AG08396 (cell line): ENCODE data around the gene KRTAP12-2.
"Not testable (repeated sequence)": the region's sequence is repeated elsewhere in the genome, so short reads cannot be mapped to it uniquely, and the experiment has no call there.

Experiments used
- DNase-seq: peaks from one replicate; pipeline ENCODE4 v3.0.0; 2012; ENCODE audit warnings: low spot score, mixed read lengths

KRTAP12-2 gene

DNA sequence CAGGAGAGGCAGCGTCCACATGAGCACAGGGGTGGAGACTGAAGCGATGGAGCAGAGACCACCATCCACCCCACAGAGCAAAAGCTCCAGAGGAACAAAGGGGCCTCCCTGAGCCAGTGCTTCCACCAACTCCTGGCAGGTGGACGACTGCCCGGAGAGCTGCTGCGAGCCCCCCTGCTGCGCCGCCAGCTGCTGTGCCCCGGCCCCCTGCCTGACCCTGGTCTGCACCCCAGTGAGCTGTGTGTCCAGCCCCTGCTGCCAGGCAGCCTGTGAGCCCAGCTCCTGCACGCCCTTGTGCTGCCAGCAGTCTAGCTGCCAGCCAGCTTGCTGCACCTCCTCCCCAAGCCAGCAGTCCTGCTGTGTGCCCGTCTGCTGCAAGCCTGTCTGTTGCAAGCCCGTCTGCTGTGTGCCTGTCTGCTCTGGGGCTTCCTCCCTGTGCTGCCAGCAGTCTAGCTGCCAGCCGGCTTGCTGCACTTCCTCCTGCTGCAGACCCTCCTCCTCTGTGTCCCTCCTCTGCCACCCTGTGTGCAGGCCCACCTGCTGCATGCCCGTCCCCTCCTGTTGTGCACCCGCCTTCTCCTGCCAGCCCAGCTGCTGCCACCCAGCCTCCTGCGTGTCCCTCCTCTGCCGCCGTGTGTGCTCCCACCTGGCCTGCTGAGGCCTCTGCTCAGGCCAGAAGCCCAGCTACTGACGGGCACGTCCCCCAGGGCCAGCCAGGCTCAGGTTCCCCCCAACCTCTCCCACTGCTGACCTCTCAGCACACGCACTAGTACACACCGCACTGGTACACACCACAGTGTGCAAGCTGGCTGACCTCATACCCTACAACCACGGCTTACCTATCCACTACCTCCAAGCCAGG, 35.6 kb upstream of the KRTAP12-2 start:
- DNase-seq = no peak

- no peak for DNase-seq
Observed at GRCh38 chr21:44701541-44701940, 34.8 kb upstream of the KRTAP12-2 start.

DNA sequence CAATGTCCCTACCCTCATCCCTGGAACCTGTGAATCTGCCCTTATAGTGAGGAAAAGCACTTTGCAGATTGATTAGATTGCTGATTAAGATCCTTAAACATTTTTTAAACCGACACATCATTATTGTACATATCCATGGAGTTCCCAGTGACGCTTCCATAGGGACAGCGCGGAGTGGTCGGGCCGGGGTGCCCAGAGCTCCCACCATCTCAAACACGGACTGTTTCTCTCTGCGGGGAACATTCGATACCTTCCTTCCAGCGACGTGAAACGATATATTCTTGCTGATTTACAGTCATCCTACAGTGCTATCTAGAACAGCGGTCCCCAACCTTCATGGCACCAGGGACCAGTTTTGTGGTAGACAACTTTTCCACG, 34.3 kb upstream of the KRTAP12-2 start:
- no peak for DNase-seq

DNA sequence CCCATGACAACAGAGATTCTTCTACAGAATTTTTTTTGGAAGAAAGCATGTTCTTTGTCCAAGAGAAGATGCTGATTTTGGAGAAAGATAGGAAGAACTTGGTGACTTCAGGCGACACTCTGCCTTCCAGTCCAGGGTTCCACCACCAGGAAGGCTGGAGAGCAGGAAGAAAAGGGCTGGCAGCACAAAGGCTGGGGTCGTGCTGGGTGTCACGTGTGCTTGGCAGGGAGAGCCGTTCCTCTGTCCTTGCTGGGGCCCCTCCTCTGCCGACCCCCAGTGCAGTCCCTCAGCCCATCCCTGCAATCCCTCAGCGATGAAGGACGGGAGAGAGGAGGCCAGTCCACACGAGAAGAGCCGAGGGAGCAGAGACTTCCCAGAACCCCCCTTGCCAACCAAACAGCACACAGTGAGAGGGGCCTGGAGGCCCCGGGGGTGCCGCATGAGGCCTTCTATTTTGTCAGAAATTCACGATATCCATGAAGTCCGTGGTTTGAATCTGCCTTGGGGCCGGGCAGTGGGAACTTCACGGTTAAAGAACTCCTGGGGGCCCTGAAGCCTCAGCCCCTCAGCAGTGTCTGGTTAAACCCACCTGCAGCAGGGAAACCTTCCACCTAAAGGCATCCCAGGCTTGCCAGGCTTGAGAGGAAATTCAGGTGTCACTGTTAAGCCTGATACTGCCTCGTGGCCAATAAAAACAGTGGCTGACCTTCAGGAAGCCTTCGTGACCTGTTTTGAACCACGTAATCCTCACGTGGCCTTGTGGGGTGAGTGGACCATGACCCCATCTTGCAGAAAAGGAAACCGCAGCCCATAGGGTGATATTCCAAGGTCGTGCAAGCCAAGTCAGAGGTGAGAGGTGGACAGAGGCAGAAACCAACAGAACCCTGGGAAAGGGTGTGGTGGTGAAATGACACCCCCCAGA, 33.6 kb upstream of the KRTAP12-2 start:
- no peak for DNase-seq

GRCh38 chr21:44699502-44700001, 32.8 kb upstream of the KRTAP12-2 start:
- no peak for DNase-seq

- DNase-seq = no peak
Observed at GRCh38 chr21:44697811-44698734, 31.3 kb upstream of the KRTAP12-2 start.

DNA sequence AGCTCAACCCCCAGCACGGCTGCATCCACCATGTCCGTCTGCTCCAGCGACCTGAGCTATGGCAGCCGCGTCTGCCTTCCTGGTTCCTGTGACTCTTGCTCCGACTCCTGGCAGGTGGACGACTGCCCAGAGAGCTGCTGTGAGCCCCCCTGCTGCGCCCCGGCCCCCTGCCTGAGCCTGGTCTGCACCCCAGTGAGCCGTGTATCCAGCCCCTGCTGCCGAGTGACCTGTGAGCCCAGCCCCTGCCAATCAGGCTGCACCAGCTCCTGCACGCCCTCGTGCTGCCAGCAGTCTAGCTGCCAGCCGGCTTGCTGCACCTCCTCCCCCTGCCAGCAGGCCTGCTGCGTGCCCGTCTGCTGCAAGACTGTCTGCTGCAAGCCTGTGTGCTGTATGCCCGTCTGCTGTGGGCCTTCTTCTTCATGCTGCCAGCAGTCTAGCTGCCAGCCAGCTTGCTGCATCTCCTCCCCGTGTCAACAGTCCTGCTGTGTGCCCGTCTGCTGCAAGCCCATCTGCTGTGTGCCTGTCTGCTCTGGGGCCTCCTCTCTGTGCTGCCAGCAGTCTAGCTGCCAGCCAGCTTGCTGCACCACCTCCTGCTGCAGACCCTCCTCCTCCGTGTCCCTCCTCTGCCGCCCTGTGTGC, 30.6 kb upstream of the KRTAP12-2 start, which contains the start of gene KRTAP10-12:
Gene KRTAP10-12, plus strand, starts transcription at position 1 of the 639 bp plus-strand sequence. Its CDS starts 30 bp downstream, at position 31.
- DNase-seq = not testable (repeated sequence)

- DNase-seq = no peak
Observed at GRCh38 chr21:44696572-44696971, 29.8 kb upstream of the KRTAP12-2 start.

- DNase-seq = no peak
Observed at GRCh38 chr21:44695641-44696040, 28.9 kb upstream of the KRTAP12-2 start.

DNA sequence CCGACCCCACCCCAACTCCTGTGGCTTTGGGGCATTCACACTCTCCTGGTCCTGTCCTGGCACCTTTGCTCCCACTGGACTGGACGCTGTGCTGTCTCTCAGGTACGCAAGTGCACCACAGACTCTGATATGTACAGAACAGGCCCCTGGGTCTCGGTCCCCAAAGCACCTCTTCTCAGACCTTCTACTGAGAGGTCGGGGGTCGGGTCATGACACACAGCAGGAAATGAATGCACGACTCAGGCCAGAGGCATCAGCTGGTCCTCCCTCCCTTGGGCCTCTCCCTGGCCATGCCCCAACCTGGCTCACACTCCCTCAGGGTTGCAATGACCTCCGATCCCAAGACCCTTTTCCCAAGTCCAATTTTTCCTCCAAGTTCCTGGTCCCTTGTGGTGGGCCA, 28.5 kb upstream of the KRTAP12-2 start:
- DNase-seq = no peak

DNA sequence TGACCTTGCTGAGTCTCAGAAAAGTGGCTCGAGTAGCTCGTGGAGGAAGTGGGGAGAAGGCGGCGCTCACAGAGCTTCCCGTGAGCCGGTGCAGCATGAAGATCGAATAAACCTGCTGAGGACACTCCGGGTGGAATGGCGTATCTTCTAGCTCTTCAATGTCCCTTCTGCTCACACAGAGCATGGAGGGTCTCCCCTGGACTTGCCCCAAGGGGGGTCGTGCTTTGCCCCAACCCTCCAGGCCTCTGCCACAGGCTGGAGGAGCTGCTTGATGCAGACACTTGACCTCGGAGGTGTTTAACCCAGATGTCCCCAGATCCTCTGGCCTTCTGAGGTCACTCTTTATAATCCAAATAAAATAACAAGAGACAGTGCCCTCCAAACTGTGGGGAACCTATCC, 28.0 kb upstream of the KRTAP12-2 start:
- DNase-seq = no peak

GRCh38 chr21:44692798-44693512, 26.2 kb upstream of the KRTAP12-2 start:
- no peak for DNase-seq

DNA sequence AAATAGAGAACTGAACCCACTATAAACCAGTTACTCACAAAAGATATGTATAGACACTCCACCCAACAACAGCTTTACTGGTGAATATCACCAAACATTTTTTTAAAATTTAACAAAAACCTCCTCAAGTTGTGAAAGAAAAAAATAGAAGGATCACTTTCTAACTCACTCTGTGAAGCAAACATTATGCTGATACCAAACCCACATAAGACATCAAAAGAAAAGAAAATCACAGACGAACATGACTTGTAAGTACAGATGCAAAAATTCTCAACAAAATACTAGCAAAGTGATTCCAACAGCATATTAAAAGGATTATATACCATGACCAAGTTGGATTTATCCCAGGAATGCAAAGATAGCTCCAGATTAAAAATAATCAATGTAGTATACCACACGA, 25.0 kb upstream of the KRTAP12-2 start:
- no peak for DNase-seq

DNA sequence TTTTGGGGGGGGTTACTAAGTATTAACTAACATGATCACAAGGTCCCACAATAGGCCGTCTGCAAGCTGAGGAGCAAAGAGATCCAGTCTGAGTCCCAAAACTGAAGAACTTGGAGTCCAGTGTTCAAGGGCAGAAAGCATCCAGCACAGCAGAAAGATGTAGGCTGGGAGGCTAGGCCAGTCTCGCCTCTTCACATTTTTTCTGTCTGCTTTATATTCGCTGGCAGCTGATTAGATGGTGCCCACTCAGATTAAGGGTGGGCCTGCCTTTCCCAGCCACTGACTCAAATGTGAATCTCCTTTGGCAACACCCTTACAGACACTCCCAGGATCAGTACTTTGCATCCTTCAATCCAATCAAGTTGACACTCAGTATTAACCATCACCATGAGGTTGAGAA, 23.0 kb upstream of the KRTAP12-2 start:
- not testable (repeated sequence) for DNase-seq

GRCh38 chr21:44687671-44688070, 20.9 kb upstream of the KRTAP12-2 start:
- no peak for DNase-seq

DNA sequence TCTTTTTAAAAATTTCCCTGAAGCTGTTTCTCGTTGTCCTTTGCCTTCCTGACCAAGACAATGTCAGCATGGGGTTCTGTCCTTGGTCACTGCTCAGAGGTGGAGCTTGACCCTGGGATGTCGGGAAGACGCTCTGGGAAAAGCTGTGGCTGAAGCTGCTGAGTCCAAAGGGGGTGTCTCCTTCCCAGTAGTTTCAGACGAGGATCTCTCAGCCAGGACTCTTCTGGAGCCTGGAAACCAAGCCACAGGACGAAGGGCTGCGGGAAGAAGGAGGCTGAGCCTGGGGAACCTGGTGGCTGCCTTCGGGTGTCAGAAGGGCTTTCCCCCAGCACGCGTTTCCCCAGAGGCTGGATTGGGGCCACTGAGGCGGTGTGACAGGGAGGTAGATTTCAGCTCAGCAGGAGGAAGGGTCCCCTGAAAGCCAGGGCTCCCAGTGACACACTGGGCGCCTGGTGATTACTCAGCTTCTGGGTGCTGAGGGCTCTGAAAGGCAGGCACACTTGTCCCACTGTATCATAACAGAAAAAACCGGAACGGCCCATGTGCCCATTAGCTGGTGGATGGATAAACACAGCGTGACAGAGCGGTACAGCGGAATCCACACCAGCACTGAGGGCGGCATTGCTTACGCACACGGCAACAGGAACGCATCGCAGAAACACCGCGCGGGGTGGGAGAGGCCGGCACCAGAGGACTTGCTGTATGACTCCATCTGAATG, 20.3 kb upstream of the KRTAP12-2 start:
- no peak for DNase-seq

DNA sequence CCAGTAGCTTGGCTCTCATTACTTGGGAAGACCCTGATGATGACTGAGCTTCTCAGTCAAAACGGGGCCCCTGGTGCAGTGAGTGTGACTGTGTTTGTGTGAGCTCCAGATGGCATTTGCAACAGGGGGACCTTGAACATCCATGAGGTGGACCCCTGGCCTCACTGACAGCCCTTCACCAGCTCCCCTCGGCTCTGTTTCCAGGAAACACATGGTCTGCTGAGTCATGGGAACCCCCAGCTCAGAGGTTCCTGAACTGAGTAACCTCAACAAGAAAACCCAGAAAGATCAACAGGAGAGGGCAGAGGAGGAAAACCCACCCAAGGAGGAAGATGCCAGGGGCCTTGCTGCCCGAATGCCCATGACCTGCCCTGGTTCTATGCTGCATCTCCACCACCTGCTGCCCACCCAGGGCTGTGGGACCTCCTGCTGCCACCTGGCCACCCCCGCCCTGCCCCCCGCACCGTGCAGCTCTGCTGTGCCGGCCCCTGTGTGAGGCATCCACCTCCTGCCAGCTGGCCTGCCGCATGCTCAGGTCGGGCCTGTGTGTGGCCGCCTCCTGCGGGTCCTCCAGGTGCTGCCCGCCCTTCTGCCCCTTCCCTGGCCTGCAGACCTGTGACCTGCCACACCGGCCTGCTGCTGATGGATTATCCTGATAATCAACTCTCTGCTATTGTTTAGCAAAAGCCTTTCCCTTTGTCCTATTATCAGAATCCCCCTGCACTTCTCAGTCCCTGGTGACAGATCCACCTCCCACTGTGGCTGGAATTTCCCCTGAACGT, 19.5 kb upstream of the KRTAP12-2 start:
- no peak for DNase-seq

GRCh38 chr21:44685050-44685449, 18.3 kb upstream of the KRTAP12-2 start:
- DNase-seq = not testable (repeated sequence)

GRCh38 chr21:44684483-44684882, 17.8 kb upstream of the KRTAP12-2 start:
- no peak for DNase-seq
